Measurements from ENCODE around the gene MRPS31.
"Not testable (repeated sequence)": the region's sequence is repeated elsewhere in the genome, so short reads cannot be mapped to it uniquely, and the experiment has no call there.

Gene MRPS31

DNA sequence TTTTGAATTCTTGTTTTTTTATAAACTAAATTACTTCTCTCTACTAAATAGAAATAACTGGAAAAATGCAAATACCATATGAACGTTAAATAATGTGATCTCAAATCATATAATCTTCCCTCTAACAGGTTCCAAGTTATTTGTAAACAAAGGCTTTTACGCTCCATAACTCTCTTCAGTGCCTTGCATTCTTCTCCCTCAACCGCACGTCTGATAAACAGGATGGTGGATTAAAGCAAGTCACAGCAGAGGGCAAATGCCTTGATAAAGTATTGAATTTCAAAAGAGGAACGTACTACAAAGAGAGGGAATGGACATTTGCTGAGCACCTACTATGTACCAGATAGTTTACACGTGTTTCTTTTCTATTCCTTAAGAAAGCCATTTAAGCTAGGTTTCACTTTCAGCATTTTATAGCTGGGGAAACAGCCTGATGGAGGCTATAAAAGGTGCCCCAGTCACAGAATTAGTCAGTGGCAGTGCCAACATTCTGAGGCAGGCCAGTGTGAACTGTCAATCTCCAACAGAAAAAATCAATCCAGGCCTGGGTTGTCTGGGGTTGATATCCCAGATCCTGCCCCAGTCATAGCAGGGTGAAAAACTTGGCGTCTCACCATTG lies 15.8 kb downstream of the MRPS31 start:
- H3K4me1 ChIP-seq (ENCODE audit: control insufficient read depth, insufficient read depth, low read length): no peaks in the 10 kb centered on the region
- no peaks in the 10 kb centered on the region for H3K9me3 ChIP-seq (replicated peaks; ENCODE audit: low read length)
- H3K27me3 ChIP-seq (ENCODE audit: control insufficient read depth, insufficient read depth, low read length): no peaks in the 10 kb centered on the region
- H3K4me3 ChIP-seq (ENCODE audit: low read length): no peak overlapping the region
- peaks cover 32% of the 10 kb centered on the region for H3K36me3 ChIP-seq (ENCODE audit: insufficient read depth, low read length)
- no peak overlapping the region for H3K4me2 ChIP-seq (ENCODE audit: low read length)
- H3K9ac ChIP-seq (ENCODE audit: low read depth, low read length): no peak overlapping the region

DNA sequence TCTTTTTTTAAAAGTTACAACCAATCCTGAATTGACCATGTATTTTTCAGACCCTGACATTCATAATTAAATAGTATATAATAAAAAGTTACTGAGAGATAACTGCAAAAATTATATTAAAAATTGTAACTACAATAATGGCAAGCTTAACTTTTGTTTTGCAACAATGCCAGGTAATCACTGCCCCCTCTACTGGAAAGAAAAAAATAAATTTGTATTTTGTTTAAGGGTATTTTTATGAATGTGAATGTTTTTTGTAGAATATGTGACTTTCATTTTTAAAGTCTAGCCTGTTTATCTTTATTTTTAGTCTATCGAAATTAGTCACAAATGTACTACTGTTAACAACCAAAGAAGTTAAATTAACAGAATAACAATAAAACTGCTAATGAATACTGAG lies 21.7 kb downstream of the MRPS31 start:
- Histone ChIP-seq H3K9ac (ENCODE audit: low read depth, low read length) (no peak overlapping the region), H3K9me3 (replicated peaks; ENCODE audit: low read length) (no peaks in the 10 kb centered on the region), H3K27me3 (ENCODE audit: control insufficient read depth, insufficient read depth, low read length) (no peaks in the 10 kb centered on the region), H3K36me3 (ENCODE audit: insufficient read depth, low read length) (peaks cover 9% of the 10 kb centered on the region), H3K4me2 (ENCODE audit: low read length) (no peak overlapping the region), H3K4me1 (ENCODE audit: control insufficient read depth, insufficient read depth, low read length) (no peaks in the 10 kb centered on the region), H3K4me3 (ENCODE audit: low read length) (no peak overlapping the region)

DNA sequence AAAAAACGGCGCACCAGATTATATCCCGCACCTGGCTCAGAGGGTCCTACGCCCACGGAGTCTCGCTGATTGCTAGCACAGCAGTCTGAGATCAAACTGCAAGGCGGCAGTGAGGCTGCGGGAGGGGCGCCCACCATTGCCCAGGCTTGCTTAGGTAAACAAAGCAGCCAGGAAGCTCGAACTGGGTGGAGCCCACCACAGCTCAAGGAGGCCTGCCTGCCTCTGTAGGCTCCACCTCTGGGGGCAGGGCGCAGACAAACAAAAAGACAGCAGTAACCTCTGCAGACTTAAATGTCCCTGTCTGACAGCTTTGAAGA lies 35.8 kb downstream of the MRPS31 start:
- H3K9me3 ChIP-seq (replicated peaks; ENCODE audit: low read length); H3K4me1 ChIP-seq (ENCODE audit: control insufficient read depth, insufficient read depth, low read length); H3K4me3 ChIP-seq (ENCODE audit: low read length); H3K27me3 ChIP-seq (ENCODE audit: control insufficient read depth, insufficient read depth, low read length); H3K36me3 ChIP-seq (ENCODE audit: insufficient read depth, low read length); H3K4me2 ChIP-seq (ENCODE audit: low read length); H3K9ac ChIP-seq (ENCODE audit: low read depth, low read length): not testable (repeated sequence)

DNA sequence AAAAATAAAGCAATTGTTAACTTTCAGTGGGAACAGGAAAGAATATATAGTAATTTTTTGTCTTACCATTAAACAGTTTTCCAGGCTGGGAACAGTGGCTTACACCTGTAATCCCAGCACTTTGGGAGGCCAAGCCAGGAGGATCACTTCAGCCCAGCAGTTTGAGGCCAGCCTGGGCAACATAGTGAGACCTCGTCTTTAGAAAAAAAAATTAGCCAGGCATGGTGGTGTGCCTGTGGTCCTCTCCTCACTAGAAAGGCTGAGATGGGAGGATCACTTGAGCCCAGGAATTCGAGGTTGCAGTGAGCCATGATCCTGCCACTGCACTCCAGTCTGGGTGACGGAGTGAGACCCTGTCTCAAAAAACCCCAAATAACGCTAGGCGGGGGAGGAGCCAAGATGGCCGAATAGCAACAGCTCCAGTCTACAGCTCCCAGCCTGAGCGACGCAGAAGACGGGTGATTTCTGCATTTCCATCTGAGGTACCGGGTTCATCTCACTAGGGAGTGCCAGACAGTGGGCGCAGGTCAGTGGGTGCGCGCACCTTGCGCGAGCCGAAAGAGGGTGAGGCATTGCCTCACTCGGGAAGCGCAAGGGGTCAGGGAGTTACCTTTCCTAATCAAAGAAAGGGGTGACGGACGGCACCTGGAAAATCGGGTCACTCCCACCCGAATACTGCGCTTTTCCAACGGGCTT lies 36.3 kb downstream of the MRPS31 start:
- not testable (repeated sequence) for H3K4me2 ChIP-seq (ENCODE audit: low read length)

DNA sequence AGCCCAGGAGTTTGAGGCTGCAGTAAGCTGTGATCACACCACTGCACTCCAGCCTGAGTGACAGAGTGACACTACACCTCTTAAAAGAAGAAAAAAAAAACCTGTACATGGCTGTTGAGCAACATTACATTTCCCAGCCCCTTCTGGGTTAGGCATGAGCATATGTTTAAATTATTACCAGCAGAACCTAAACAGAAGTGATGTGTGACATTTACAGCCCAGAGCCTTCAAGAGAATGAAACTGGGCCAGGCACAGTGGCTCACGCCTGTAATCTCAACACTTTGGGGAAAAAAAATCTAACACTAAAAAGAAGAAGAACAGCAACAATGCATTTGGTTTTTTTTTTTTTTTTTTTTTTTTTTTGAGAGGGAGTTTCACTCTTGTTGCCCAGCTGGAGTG lies 38.3 kb downstream of the MRPS31 start:
- H3K27me3 ChIP-seq (ENCODE audit: control insufficient read depth, insufficient read depth, low read length): no peaks in the 10 kb centered on the region
- H3K9ac ChIP-seq (ENCODE audit: low read depth, low read length): no peak overlapping the region
- no peak overlapping the region for H3K4me3 ChIP-seq (ENCODE audit: low read length)
- H3K4me2 ChIP-seq (ENCODE audit: low read length): no peak overlapping the region
- no peaks in the 10 kb centered on the region for H3K36me3 ChIP-seq (ENCODE audit: insufficient read depth, low read length)
- H3K4me1 ChIP-seq (ENCODE audit: control insufficient read depth, insufficient read depth, low read length): no peaks in the 10 kb centered on the region
- H3K9me3 ChIP-seq (replicated peaks; ENCODE audit: low read length): no peaks in the 10 kb centered on the region

More for the DNA sequence above, 36.3 kb downstream of the MRPS31 start:
- H3K4me3 ChIP-seq (ENCODE audit: low read length); H3K9ac ChIP-seq (ENCODE audit: low read depth, low read length); H3K4me1 ChIP-seq (ENCODE audit: control insufficient read depth, insufficient read depth, low read length); H3K9me3 ChIP-seq (replicated peaks; ENCODE audit: low read length); H3K36me3 ChIP-seq (ENCODE audit: insufficient read depth, low read length); H3K27me3 ChIP-seq (ENCODE audit: control insufficient read depth, insufficient read depth, low read length): not testable (repeated sequence)

DNA sequence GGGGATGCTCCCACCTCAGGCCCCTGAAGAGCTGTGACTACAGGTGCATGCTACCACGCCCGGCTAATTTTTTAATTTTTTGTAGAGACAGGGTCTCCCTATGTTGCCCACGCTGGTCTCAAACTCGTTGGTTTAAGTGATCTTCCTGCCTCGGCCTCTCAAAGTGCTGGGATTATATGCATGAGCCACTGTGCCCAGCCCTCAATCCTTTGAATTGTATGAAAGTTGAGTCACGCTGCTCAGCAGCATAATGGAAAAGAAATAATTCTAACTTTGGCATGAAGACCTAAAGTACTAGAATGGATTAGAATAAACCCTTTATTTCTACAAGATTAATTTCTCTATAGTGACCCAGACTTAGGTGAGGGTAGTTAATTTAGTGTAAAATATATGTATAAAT lies 42.4 kb downstream of the MRPS31 start:
- H3K36me3 ChIP-seq (ENCODE audit: insufficient read depth, low read length): no peaks in the 10 kb centered on the region
- no peaks in the 10 kb centered on the region for H3K27me3 ChIP-seq (ENCODE audit: control insufficient read depth, insufficient read depth, low read length)
- no peak overlapping the region for H3K4me3 ChIP-seq (ENCODE audit: low read length)
- no peaks in the 10 kb centered on the region for H3K4me1 ChIP-seq (ENCODE audit: control insufficient read depth, insufficient read depth, low read length)
- no peak overlapping the region for H3K4me2 ChIP-seq (ENCODE audit: low read length)
- H3K9me3 ChIP-seq (replicated peaks; ENCODE audit: low read length): no peaks in the 10 kb centered on the region
- H3K9ac ChIP-seq (ENCODE audit: low read depth, low read length): no peak overlapping the region

DNA sequence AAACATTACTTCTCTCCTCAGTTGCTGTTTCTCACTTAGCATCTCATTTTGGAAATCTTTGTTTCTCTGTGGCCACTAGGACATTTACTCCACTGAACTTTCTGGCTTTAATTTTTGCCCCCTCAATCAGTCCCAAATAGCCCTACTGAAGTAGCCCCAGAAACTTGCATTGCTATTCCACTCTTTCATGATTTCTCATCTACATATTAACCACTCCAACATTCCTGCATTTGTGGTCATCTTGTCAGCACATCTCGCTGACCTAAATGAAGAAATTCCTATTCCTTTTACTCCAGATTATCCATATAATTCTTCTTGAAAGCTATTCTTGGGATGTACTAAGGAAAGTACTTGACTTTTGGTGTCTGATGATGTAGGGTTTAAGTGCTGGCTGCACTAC lies 56.6 kb downstream of the MRPS31 start:
- not testable (repeated sequence) for H3K4me1 ChIP-seq (ENCODE audit: control insufficient read depth, insufficient read depth, low read length); H3K4me2 ChIP-seq (ENCODE audit: low read length); H3K27me3 ChIP-seq (ENCODE audit: control insufficient read depth, insufficient read depth, low read length); H3K4me3 ChIP-seq (ENCODE audit: low read length); H3K9me3 ChIP-seq (replicated peaks; ENCODE audit: low read length); H3K36me3 ChIP-seq (ENCODE audit: insufficient read depth, low read length); H3K9ac ChIP-seq (ENCODE audit: low read depth, low read length)

DNA sequence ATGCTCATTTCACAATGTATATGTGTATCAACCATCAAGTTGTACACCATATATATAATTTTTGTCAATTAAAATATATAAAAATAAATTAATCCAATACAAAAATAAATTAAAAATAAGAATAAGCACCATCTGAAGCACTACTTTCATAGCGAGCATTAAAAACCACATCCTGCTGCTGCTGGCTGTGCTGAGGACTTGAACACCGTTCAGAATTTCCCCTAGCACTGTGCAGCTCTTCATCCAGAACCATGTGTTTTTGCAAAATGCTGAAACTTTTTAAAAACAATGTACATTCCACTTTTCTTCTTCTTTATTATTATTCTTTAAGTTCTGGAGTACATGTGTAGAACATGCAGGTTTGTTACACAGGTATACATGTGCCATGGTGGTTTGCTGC lies 64.6 kb downstream of the MRPS31 start:
- Histone ChIP-seq H3K4me2 (ENCODE audit: low read length) (no peak overlapping the region), H3K9me3 (replicated peaks; ENCODE audit: low read length) (no peaks in the 10 kb centered on the region), H3K27me3 (ENCODE audit: control insufficient read depth, insufficient read depth, low read length) (no peaks in the 10 kb centered on the region), H3K9ac (ENCODE audit: low read depth, low read length) (no peak overlapping the region), H3K4me1 (ENCODE audit: control insufficient read depth, insufficient read depth, low read length) (no peaks in the 10 kb centered on the region), H3K4me3 (ENCODE audit: low read length) (no peak overlapping the region), H3K36me3 (ENCODE audit: insufficient read depth, low read length) (no peaks in the 10 kb centered on the region)

DNA sequence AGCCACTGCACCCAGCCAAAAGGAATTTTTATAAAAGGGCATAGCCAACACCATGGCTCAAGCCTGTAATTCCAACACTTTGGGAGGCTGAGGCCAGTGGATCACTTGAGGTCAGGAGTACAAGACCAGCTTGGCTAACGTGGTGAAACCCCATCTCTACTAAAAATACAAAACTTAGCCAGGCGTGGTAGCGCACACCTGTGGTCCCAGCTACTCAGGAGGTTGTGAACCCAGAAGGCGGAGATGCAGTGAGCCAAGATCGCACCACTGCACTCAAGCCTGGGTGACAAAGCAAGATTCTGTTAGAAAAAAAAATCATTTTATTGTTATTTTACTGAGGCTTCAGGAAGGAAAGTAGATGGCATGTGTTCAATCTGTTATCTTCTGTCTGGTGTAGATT lies 73.3 kb downstream of the MRPS31 start:
- Histone ChIP-seq H3K4me1 (ENCODE audit: control insufficient read depth, insufficient read depth, low read length) (peaks cover 4% of the 10 kb centered on the region), H3K4me2 (ENCODE audit: low read length) (no peak overlapping the region), H3K9me3 (replicated peaks; ENCODE audit: low read length) (no peaks in the 10 kb centered on the region), H3K9ac (ENCODE audit: low read depth, low read length) (no peak overlapping the region), H3K4me3 (ENCODE audit: low read length) (no peak overlapping the region), H3K27me3 (ENCODE audit: control insufficient read depth, insufficient read depth, low read length) (no peaks in the 10 kb centered on the region), H3K36me3 (ENCODE audit: insufficient read depth, low read length) (no peaks in the 10 kb centered on the region)

DNA sequence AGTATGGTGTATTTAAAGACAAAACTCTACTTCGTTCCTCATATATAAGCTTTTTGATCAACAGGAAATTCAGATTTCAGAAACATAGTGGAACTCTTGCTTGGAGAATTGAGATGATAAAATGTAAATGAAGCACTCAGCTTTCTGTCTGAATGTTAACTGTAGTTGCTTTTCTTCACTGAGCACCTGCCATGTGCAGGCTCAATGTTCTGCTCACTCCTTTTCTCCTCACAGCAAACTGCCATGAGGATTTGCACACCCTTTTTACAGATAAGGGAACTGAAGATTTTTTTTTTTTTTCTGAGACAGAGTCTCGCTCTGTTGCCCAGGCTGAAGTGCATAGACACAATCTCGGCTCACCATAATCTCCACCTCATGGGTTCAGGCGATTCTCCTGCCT lies 76.6 kb downstream of the MRPS31 start:
- Histone ChIP-seq H3K9ac (ENCODE audit: low read depth, low read length) (no peak overlapping the region), H3K4me2 (ENCODE audit: low read length) (no peak overlapping the region), H3K27me3 (ENCODE audit: control insufficient read depth, insufficient read depth, low read length) (no peaks in the 10 kb centered on the region), H3K4me3 (ENCODE audit: low read length) (no peak overlapping the region), H3K4me1 (ENCODE audit: control insufficient read depth, insufficient read depth, low read length) (peaks cover 4% of the 10 kb centered on the region), H3K9me3 (replicated peaks; ENCODE audit: low read length) (no peaks in the 10 kb centered on the region), H3K36me3 (ENCODE audit: insufficient read depth, low read length) (no peaks in the 10 kb centered on the region)

DNA sequence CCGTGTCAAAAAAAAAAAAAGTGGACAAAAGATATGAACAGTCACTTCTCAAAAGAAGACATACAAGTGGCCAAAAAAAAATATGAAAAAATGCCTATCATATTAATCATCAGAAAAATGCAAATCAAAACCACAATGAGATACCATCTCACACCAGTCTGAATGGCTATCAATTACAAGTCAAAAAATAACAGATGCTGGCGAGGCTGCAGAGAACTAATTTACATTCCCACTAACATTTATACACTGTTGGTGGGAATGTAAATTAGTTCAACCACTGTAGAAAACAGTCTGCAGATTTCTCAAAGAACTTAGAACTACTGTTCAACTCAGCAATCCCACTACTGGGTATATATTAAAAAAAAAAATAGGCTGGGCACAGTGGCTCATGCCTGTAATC lies 78.0 kb downstream of the MRPS31 start:
- Histone ChIP-seq H3K36me3 (ENCODE audit: insufficient read depth, low read length) (no peaks in the 10 kb centered on the region), H3K9me3 (replicated peaks; ENCODE audit: low read length) (no peaks in the 10 kb centered on the region), H3K9ac (ENCODE audit: low read depth, low read length) (no peak overlapping the region), H3K4me1 (ENCODE audit: control insufficient read depth, insufficient read depth, low read length) (peaks cover 4% of the 10 kb centered on the region), H3K27me3 (ENCODE audit: control insufficient read depth, insufficient read depth, low read length) (no peaks in the 10 kb centered on the region), H3K4me3 (ENCODE audit: low read length) (no peak overlapping the region), H3K4me2 (ENCODE audit: low read length) (no peak overlapping the region)

DNA sequence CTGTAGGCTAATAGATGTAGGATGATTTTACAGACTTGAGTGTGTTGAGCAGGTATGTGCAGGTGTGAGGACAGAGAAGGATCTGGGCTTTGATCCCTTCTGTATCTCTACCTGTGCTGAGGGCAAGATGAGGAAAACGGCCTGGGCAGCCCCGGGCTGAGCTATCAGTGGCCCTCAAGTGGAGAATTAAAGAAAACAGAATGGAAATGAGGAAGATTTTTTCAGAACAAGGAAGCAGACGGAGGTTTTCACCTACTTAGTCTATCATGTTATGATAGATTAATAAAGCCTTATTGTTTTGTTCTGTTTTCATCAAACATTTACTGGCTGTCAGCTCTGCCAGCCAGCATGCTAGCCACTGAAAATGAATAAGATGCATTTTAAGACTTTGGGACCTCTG lies 82.2 kb downstream of the MRPS31 start:
- no peak overlapping the region for H3K4me3 ChIP-seq (ENCODE audit: low read length)
- no peaks in the 10 kb centered on the region for H3K9me3 ChIP-seq (replicated peaks; ENCODE audit: low read length)
- no peaks in the 10 kb centered on the region for H3K36me3 ChIP-seq (ENCODE audit: insufficient read depth, low read length)
- H3K4me2 ChIP-seq (ENCODE audit: low read length): no peak overlapping the region
- H3K4me1 ChIP-seq (ENCODE audit: control insufficient read depth, insufficient read depth, low read length): peaks cover 4% of the 10 kb centered on the region
- H3K27me3 ChIP-seq (ENCODE audit: control insufficient read depth, insufficient read depth, low read length): no peaks in the 10 kb centered on the region
- H3K9ac ChIP-seq (ENCODE audit: low read depth, low read length): no peak overlapping the region

Data from skeletal muscle satellite cell (primary cell).